GM18858 (cell line): ENCODE data around the gene SUOX.
"Not testable (repeated sequence)": the region's sequence is repeated elsewhere in the genome, so short reads cannot be mapped to it uniquely, and the experiment has no call there.

Experiments
- ATAC-seq: cut with Tn5 transposase; IDR thresholded peaks from one replicate; pipeline ENCODE4 v1.9.1; 2021; ENCODE audit not compliant: unreplicated experiment

SUOX gene

GRCh38 chr12:55982319-55982936, 14.6 kb upstream of the SUOX start:
- ATAC-seq, result peak; percentile 85

GRCh38 chr12:55983232-55983842, 13.7 kb upstream of the SUOX start:
- ATAC-seq, result no peak

- no peak for ATAC-seq
Observed at GRCh38 chr12:55984861-55985260, 12.2 kb upstream of the SUOX start.

DNA sequence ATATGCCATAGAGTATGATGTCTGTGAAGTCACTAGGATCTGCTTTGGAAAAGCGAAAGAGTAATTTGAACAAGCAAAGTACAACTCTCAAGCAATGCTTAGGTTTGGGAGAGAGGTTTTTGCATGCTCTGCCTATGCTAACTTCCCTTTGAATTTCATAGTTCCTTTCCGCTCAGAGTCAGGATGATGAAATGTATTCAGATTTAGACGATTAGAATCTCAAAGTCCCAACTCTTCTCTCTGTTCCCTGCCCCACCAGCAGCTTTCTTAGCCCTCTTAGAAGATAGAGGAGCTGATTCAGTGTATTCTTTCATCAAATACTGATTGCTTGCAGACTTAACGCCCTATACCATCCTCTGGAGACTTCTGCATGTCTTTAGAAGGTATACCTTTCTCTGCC, 11.7 kb upstream of the SUOX start:
- no peak for ATAC-seq

- not testable (repeated sequence) for ATAC-seq
Observed at GRCh38 chr12:55985976-55986375, 11.1 kb upstream of the SUOX start.

DNA sequence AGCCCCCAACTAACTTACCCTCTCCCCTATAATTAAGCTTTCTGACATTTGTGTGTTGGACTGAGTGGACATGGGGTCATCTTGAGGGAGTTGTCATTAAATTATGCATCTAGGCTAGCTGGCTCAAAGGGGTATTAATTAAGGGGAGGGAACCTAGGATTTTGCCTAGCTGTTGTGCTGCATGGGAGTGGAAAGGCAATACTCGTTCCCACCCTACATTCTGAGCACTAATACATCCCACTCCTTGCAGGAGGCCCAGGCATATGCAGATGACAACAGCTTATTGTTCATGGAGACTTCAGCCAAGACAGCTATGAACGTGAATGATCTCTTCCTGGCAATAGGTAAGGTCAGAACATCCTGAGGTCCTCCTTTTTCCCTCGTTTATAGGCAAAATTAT, 6.0 kb upstream of the SUOX start:
- ATAC-seq, result no peak

DNA sequence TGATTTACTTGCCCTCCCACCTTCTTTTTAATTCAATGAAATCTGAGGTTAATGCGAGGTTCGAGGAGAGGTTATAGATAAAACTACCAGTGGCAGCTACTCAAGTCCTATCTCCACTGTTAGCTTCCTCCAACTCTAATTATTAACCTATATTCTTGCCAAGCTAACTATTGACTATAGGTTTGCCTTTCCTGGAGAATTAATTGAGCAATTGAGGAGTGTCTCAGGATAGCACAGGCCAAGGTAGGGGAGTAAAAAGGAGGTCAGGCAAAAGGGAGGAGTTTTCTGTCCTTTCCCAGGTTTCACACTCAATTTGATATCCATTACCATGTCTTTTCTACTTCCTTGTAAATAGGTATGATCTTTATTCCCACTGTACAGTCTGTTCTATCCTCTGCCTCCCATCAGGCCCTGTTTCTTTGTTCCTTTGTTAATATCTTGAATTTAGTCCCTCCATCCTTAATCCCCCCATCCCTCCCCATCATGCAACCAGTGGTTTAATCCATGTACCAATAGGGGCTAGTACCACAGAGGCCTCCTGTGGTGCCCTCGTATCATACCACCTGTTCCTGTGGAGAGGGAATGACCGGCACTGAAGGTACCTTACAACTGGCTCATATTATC, 3.7 kb upstream of the SUOX start:
- ATAC-seq, result no peak

GRCh38 chr12:55995366-55995765, 1.7 kb upstream of the SUOX start:
- ATAC-seq, result no peak

DNA sequence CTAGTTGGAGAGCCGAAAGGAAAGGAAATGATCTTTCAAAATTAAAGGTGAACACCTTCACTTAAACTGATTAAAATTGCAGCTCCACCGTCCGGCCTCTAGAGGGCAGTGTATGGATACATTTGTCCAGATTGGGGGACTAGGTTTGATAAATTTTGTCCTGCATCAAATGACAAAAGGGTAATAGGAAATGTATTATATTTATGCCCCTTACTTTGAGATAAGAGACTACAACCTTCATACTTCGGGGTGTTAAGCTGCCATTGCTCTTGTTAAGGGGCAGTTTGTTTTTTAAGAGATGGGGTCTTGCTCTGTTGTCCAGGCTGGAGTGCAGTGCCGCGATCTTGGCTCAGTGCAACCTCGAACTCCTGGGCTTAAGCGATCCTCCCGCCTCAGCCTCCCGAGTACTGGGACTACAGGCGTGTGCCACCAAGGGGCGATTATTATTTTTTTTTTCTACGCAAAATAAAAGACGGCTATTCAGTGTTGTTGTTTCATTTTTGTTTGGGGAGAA, 818 bp upstream of the SUOX start:
- ATAC-seq, result no peak

GRCh38 chr12:55997535-55997859, 421 bp downstream of the SUOX start:
- ATAC-seq, result no peak

- ATAC-seq, result not testable (repeated sequence)
Observed at GRCh38 chr12:55999522-55999921, 2.4 kb downstream of the SUOX start.

DNA sequence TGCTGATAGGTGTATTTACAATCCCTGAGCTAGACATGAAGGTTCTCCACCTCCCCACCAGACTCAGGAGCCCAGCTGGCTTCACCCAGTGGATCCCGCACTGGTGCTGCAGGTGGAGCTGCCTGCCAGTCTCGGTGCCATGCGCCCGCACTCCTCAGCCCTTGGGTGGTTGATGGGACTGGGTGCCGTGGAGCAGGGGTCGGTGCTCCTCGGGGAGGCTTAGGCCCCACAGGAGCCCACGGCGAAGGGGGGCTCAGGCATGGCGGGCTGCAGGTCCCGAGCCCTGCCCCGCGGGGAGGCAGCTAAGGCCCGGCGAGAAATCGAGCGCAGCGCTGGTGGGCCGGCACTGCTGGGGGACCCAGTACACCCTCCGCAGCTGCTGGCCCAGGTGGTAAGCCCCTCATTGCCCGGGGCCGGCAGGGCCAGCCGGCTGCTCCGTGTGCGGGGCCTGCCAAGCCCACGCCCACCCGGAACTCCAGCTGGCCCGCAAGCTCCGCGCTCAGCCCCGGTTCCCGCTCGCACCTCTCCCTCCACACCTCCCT, 3.0 kb downstream of the SUOX start:
- ATAC-seq, result not testable (repeated sequence)

DNA sequence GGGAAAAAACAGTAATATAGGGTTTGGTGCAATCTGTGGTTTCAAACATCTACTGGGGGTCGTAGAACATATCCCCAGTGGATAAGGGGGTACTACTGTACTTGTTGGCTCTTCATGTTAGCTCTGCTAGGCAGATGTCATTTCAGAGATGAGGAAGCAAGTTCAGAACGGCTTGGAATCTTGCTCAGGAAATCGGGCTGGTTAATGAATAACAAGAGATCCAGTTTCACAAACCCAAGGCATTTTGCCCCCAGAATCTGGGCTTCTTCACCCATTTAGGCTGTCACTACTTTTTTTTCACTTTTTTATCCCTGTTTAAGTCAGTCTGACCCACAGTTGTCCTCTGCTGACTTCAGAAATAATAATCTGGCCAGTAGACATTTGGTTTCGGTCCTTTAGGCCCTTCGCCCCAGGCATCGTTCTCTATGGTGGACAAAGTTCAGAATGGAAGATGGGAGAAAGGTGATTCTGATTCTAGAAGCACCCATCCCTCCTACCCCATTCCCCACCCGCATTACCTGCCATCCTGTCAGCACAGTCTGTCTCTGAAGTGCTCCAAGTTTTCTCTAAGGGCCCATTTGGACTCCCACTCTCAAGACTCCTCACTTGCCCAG, 4.5 kb downstream of the SUOX start:
- no peak for ATAC-seq

- ATAC-seq, result not testable (repeated sequence)
Observed at GRCh38 chr12:56003376-56003775, 6.3 kb downstream of the SUOX start.

DNA sequence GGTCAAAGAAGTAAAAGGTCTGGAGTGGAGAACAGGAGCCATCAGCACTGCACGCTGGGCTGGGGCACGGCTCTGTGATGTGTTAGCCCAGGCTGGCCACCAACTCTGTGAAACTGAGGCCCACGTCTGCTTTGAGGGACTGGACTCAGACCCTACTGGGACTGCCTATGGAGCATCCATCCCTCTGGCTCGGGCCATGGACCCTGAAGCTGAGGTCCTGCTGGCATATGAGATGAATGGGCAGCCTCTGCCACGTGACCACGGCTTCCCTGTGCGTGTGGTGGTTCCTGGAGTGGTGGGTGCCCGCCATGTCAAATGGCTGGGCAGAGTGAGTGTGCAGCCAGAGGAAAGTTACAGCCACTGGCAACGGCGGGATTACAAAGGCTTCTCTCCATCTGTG, 7.1 kb downstream of the SUOX start:
- no peak for ATAC-seq

GRCh38 chr12:56007564-56008559, 10.8 kb downstream of the SUOX start:
- ATAC-seq, result no peak

DNA sequence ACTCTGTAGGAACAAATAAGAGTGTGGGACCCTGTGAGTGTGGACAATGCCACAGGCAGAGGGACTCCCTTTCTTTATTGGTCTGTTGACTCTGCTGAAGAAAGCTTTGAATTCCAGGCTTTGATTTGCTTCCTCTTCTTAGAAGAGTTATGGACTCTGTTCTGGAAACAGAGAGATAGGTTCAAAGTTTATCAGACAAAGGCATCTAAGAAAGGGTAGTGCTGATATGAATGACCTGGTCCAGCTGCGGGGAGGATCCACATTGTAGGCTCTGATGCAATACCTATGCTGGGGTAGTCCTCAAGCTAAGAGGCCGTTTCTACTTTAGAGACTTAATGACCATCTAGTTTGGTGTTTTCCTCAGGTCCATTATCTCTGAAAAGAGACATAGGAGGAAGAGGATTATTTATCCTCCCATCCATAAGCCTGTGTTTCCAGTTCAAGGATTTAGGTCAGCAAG, 13.1 kb downstream of the SUOX start:
- no peak for ATAC-seq

DNA sequence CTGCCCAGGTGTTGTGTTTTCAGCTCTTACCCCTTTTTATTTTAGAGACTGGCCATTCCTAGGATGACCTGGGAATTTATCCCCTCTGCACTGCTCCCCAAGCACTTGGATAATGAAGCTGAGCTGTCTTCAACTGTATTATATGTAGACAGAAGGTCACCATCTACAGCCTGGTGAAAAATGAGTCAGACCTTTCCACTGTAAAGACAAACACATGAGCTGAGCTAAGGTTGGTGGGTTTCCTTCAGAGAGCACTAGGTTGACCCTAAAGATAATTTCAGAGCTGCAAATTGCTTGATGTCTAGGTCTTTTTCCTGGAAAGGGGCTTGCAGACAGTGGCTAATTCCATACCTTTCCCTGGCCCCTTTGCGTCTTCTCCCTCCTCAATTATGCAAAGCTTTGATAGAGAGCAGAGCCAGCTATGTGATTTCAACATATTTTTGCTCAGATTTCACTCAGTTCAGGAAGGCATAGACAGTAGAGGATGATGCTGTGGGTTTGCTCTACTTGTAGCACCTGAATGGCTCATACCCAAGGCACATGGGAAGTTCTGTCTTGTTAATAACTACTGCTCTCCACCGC, 14.5 kb downstream of the SUOX start:
- ATAC-seq, result no peak

DNA sequence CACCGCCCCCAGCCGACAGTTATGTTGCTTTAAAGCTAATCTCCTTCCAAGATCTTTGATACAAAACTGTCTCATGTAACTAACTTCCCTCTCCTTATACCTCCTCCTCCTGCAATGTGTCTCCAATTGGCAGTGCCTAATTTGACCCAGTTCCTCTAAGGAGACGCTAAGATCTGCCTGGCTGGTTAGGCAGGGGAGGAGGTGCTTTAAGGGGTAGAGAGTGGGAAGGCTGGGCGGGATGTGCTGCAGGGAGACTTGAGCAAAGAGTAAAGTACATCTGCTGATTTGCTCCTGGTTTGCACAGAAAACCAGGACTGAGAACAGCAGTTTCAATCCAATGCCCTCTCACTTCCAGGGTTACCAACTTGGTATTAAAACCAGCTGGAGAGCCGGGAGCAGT, 16.4 kb downstream of the SUOX start:
- ATAC-seq, result no peak

DNA sequence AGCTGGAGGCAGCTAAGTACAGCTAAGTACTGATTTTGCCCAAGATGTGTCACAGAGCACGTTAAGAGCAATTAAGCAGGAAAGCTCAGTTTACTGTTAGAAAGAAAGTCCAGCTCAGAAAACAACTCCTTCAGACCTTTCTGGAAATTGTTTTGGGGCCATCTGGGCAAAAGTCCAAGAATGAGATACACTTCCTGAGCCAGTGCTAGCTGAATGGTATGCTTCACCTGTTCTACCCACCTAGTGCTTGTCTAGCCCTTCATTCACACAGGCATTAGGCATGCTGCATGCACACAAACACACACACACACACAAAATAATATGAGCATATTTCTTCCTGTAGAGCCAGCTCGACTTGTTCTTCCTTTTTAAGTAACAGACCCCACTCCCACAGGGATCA, 17.1 kb downstream of the SUOX start:
- no peak for ATAC-seq
